Activated CD4-positive, alpha-beta T cell treated with anti-CD3 and anti-CD28 coated beads, Interleukin-2, amount 50 U/mL, for 1 hour (primary cell): Measurements from ENCODE around the gene VPS13D.

Source experiments
- DNase-seq: peaks from one replicate; pipeline ENCODE4 v3.0.0-alpha.2; 2020

The VPS13D gene

DNA sequence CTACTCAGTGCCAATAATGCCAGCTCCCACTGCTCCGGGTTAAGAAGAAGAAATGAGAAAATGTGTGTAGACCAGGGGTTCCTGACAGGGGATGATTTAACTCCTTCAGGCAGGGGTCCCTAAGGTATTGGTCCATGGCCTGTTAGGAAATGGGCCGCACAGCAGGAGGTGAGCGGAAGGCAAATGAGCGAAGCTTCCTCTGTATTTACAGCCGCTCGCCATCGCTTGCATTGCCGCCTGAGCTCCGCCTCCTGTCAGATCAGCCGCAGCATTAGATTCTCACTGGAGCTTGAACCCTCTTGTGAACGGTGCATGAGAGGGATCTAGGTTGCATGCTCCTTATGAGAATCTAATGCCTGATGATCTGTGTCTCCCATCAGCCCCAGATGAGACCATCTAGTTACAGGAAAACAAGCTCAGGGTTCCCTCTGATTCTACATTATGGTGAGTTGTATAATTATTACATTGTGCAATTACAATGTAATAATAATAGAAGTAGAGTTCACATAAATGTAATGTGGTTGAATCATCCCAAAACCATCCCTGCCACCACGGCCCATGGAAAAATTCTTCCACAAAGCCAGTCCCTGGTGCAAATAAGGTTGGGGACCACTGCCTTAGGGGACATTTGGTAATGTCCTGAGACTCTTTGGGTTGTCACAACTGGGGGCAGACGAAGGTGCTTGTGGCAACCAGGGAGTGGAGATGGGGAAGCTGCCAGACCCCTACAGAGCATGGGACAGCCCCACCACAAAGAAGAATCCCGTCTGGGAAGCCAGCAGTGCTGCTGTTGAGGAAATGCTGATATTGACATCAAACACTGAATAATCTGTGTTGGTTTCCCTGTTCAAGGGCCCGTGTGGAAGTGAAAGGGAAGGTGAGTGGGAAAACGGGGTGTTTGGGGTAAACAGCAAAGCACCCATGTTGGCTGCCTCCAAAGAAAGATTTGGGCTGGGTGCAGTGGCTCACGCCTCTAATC, 327.4 kb downstream of the VPS13D start:
- no peak for DNase-seq

DNA sequence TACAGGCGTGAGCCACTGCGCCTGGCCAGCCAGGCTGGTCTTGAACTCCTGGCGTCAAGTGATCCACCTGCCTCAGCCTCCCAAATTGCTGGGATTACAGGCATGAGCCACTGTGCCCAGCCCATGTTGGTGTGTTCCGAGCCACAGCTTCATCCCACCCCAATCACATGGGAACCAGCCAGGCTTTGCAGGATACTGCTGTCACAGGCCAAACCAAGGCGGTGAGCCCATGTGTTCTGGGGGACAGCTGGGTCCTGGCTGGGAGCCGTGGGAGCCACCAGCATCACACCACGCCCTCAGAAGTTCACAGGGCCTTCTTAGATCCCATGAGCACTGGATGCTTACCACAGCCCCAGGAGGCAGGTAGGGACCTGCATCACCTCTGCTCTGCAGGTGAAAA, 331.3 kb downstream of the VPS13D start:
- no peak for DNase-seq
